HG02588 (cell line): ENCODE measurements around the gene SLC22A9.
"Not testable (repeated sequence)": the region's sequence is repeated elsewhere in the genome, so short reads cannot be mapped to it uniquely, and the experiment has no call there.

Experiments used
- ATAC-seq: cut with Tn5 transposase; IDR thresholded peaks from one replicate; pipeline ENCODE4 v1.9.1; 2021; ENCODE audit warnings: mild to moderate bottlenecking, moderate library complexity; ENCODE audit not compliant: unreplicated experiment

SLC22A9 gene

GRCh38 chr11:63369165-63369970 lies at the start of gene SLC22A9:
Gene SLC22A9 (plus strand): TSS chr11:63369785. CDS start chr11:63370057, 272 bp downstream.
- no peak for ATAC-seq

GRCh38 chr11:63321723-63322122 lies 47.9 kb upstream of the SLC22A9 start:
- no peak for ATAC-seq

GRCh38 chr11:63335089-63335488 lies 34.5 kb upstream of the SLC22A9 start:
- ATAC-seq, result not testable (repeated sequence)

GRCh38 chr11:63337070-63337469 lies 32.5 kb upstream of the SLC22A9 start:
- no peak for ATAC-seq

GRCh38 chr11:63343130-63343529 lies 26.5 kb upstream of the SLC22A9 start:
- ATAC-seq, result no peak

GRCh38 chr11:63352144-63352543 lies 17.4 kb upstream of the SLC22A9 start:
- ATAC-seq, result no peak

GRCh38 chr11:63362196-63362793 lies 7.3 kb upstream of the SLC22A9 start:
- no peak for ATAC-seq

- ATAC-seq, result no peak
These were observed 495 bp downstream of the SLC22A9 start for GRCh38 chr11:63369971-63370588.

GRCh38 chr11:63371396-63371795 lies 1.8 kb downstream of the SLC22A9 start:
- no peak for ATAC-seq

GRCh38 chr11:63375434-63375833 lies 5.8 kb downstream of the SLC22A9 start:
- ATAC-seq, result no peak

GRCh38 chr11:63380130-63380529 lies 10.5 kb downstream of the SLC22A9 start:
- no peak for ATAC-seq

- no peak for ATAC-seq
These were observed 26.1 kb downstream of the SLC22A9 start for GRCh38 chr11:63395697-63396096.

- ATAC-seq, result no peak
These were observed 34.8 kb downstream of the SLC22A9 start for GRCh38 chr11:63404161-63404935.

- ATAC-seq, result no peak
These were observed 35.5 kb downstream of the SLC22A9 start for GRCh38 chr11:63405114-63405513.

- no peak for ATAC-seq
These were observed 36.9 kb downstream of the SLC22A9 start for GRCh38 chr11:63406458-63406857.

GRCh38 chr11:63417174-63417852 lies 47.7 kb downstream of the SLC22A9 start:
- no peak for ATAC-seq

GRCh38 chr11:63427971-63428508 lies 58.5 kb downstream of the SLC22A9 start:
- ATAC-seq, result no peak

- ATAC-seq, result not testable (repeated sequence)
These were observed 61.1 kb downstream of the SLC22A9 start for GRCh38 chr11:63430731-63431130.

- not testable (repeated sequence) for ATAC-seq
These were observed 65.8 kb downstream of the SLC22A9 start for GRCh38 chr11:63435351-63435750.

GRCh38 chr11:63435831-63436230 lies 66.2 kb downstream of the SLC22A9 start:
- not testable (repeated sequence) for ATAC-seq
